ENCODE results near the gene BABAM2. TPM values are rescaled to one million over a fixed set of nuclear protein-coding genes. Genes with fewer than 3 reads are reported as not detected.

BABAM2 gene
- total RNA-seq, 1 experiment from 2014 or later, result 27.1 TPM

GRCh38 chr2:28267282-28267681 is 376.8 kb downstream of the BABAM2 start:
- no peaks in the 10 kb centered on the region for H3K27me3 Mint-ChIP-seq (ENCODE audit: low read depth)
- Histone ChIP-seq H2BK20ac (ENCODE audit: low read depth, low read length, poor library complexity, severe bottlenecking) (no peak overlapping the region), H2AK5ac (ENCODE audit: insufficient read length, low read length) (no peak overlapping the region), H3K27ac (ENCODE audit: insufficient read length, low read depth, low read length) (no peak overlapping the region), H2BK120ac (ENCODE audit: low read depth, low read length, poor library complexity, severe bottlenecking) (no peak overlapping the region), H2BK5ac (ENCODE audit: insufficient read length, low read length) (no peak overlapping the region), H3K79me1 (ENCODE audit: insufficient read depth, low read depth, low read length, poor library complexity, severe bottlenecking) (no peaks in the 10 kb centered on the region), H3K79me2 (ENCODE audit: insufficient read depth, low read length) (no peaks in the 10 kb centered on the region), H2AFZ (ENCODE audit: low read length) (no peak overlapping the region), H3K27me3 (ENCODE audit: insufficient read depth, low read length) (no peaks in the 10 kb centered on the region), H3K56ac (ENCODE audit: insufficient read length, low read depth, low read length) (no peak overlapping the region), H4K91ac (ENCODE audit: insufficient read length, low read depth, low read length) (no peak overlapping the region), H3K23ac (ENCODE audit: insufficient read length, low read depth, low read length) (no peak overlapping the region), H2BK12ac (ENCODE audit: insufficient read length, low read depth, low read length) (no peak overlapping the region), H3K4me2 (ENCODE audit: insufficient read depth, insufficient read length, low read length) (no peak overlapping the region), H3K9ac (ENCODE audit: extremely low read depth, insufficient read length, low read length) (no peak overlapping the region), H3K9me3 (ENCODE audit: control insufficient read depth, low read depth, low read length) (no peaks in the 10 kb centered on the region), H3K14ac (ENCODE audit: insufficient read depth, low read length) (no peak overlapping the region), H3K4me1 (ENCODE audit: insufficient read depth, low read length) (peaks cover 4% of the 10 kb centered on the region), H3T11ph (ENCODE audit: low read length) (no peak overlapping the region), H4K8ac (replicated peaks; ENCODE audit: insufficient read length, low read depth, low read length) (no peak overlapping the region), H3K4ac (ENCODE audit: low read depth, low read length) (no peak overlapping the region), H4K20me1 (ENCODE audit: control insufficient read depth, insufficient read depth, insufficient read length) (no peaks in the 10 kb centered on the region), H2BK15ac (ENCODE audit: low read depth, low read length) (no peak overlapping the region), H4K5ac (ENCODE audit: insufficient read length, low read depth, low read length) (no peak overlapping the region), H3K18ac (ENCODE audit: insufficient read length, low read depth, low read length) (no peak overlapping the region), H3K23me2 (ENCODE audit: insufficient read length, low read depth, low read length, poor library complexity, severe bottlenecking) (no peaks in the 10 kb centered on the region)
- H3K36me3 Mint-ChIP-seq (ENCODE audit: insufficient read depth in 1 of 3, low read depth in 3 of 3), result no peaks in the 10 kb centered on the region
- H3K4me3 Mint-ChIP-seq, result no peak overlapping the region
- H3K27ac Mint-ChIP-seq, result no peak overlapping the region
- peaks cover 28 to 36% of the 10 kb centered on the region in 2 experiments for H3K4me1 Mint-ChIP-seq
- WGBS (ENCODE audit: extremely low coverage, insufficient read length, low lambda C conversion rate), result no CpG with 5 or more reads among the region's 1 CpG
- no peak for DNase-seq
- no peak for TF ChIP-seq CTCF (conservative IDR thresholded peaks at IDR 0.05)
- H3K9me3 Mint-ChIP-seq, result no peaks in the 10 kb centered on the region

Data from H9 (cell line).